Measurements from ENCODE around the gene KDM4C. TPM values are rescaled to one million over a fixed set of nuclear protein-coding genes. Genes with fewer than 3 reads are reported as not detected.

KDM4C gene
- total RNA-seq, 1 experiment from 2014 or later = 4.8 TPM

GRCh38 chr9:7081065-7081600 lies 323.4 kb downstream of the KDM4C start:
- DNase-seq (ENCODE audit: low spot score) = no peak
- no peak overlapping the region for H3K4me3 ChIP-seq (ENCODE audit: low read depth, low read length, poor library complexity, severe bottlenecking)
- H3K27ac ChIP-seq (ENCODE audit: low read depth, low read length, poor library complexity, severe bottlenecking) = no peak overlapping the region
- ChIA-PET CTCF (no interaction called here), POLR2A (ENCODE audit: low non-redundant PET) (no interaction called here)
- no peaks in the 10 kb centered on the region for H3K4me1 ChIP-seq (ENCODE audit: insufficient read depth, low read length, poor library complexity, severe bottlenecking)
- H3K27me3 ChIP-seq (replicated peaks; ENCODE audit: insufficient read depth, low read depth, low read length, poor library complexity) = no peaks in the 10 kb centered on the region
- BruUV-seq (replicated peaks) = no TSS peak
- H3K9me3 ChIP-seq (ENCODE audit: low read depth, low read length, poor library complexity, severe bottlenecking) = no peaks in the 10 kb centered on the region
- no peaks in the 10 kb centered on the region for H3K36me3 ChIP-seq (ENCODE audit: insufficient read depth, low read length, poor library complexity, severe bottlenecking)
- TF ChIP-seq EZH2 (IDR thresholded peaks at IDR 0.05; ENCODE audit: borderline replicate concordance, low read depth, low read length, poor library complexity, severe bottlenecking) = no peak
- no peak for TF ChIP-seq CTCF (conservative IDR thresholded peaks at IDR 0.05; ENCODE audit: low read depth, low read length)
- intact Hi-C loops (cut with micrococcal nuclease; ENCODE audit: unreplicated experiment) = no loop called here

- TF ChIP-seq CTCF (conservative IDR thresholded peaks at IDR 0.05; ENCODE audit: low read depth, low read length) (no peak), EZH2 (IDR thresholded peaks at IDR 0.05; ENCODE audit: borderline replicate concordance, low read depth, low read length, poor library complexity, severe bottlenecking) (no peak)
- H3K4me3 ChIP-seq (ENCODE audit: low read depth, low read length, poor library complexity, severe bottlenecking) = no peak overlapping the region
- intact Hi-C loops (cut with micrococcal nuclease; ENCODE audit: unreplicated experiment) = no loop called here
- ChIA-PET POLR2A (ENCODE audit: low non-redundant PET) (no interaction called here), CTCF (no interaction called here)
- no TSS peak for BruUV-seq (replicated peaks)
- no peak overlapping the region for H3K27ac ChIP-seq (ENCODE audit: low read depth, low read length, poor library complexity, severe bottlenecking)
- no peak for DNase-seq (ENCODE audit: low spot score)
- no peaks in the 10 kb centered on the region for H3K9me3 ChIP-seq (ENCODE audit: low read depth, low read length, poor library complexity, severe bottlenecking)
- peaks cover 5% of the 10 kb centered on the region for H3K4me1 ChIP-seq (ENCODE audit: insufficient read depth, low read length, poor library complexity, severe bottlenecking)
- no peaks in the 10 kb centered on the region for H3K27me3 ChIP-seq (replicated peaks; ENCODE audit: insufficient read depth, low read depth, low read length, poor library complexity)
- H3K36me3 ChIP-seq (ENCODE audit: insufficient read depth, low read length, poor library complexity, severe bottlenecking) = no peaks in the 10 kb centered on the region
Observed at GRCh38 chr9:7083192-7083591, 325.4 kb downstream of the KDM4C start.

- TF ChIP-seq CTCF (conservative IDR thresholded peaks at IDR 0.05; ENCODE audit: low read depth, low read length) = no peak
- no peak for TF ChIP-seq EZH2 (IDR thresholded peaks at IDR 0.05; ENCODE audit: borderline replicate concordance, low read depth, low read length, poor library complexity, severe bottlenecking)
- intact Hi-C loops (cut with micrococcal nuclease; ENCODE audit: unreplicated experiment) = no loop called here
- Histone ChIP-seq H3K27ac (ENCODE audit: low read depth, low read length, poor library complexity, severe bottlenecking) (no peak overlapping the region), H3K4me1 (ENCODE audit: insufficient read depth, low read length, poor library complexity, severe bottlenecking) (peaks cover 19% of the 10 kb centered on the region), H3K36me3 (ENCODE audit: insufficient read depth, low read length, poor library complexity, severe bottlenecking) (no peaks in the 10 kb centered on the region), H3K27me3 (replicated peaks; ENCODE audit: insufficient read depth, low read depth, low read length, poor library complexity) (no peaks in the 10 kb centered on the region), H3K9me3 (ENCODE audit: low read depth, low read length, poor library complexity, severe bottlenecking) (no peaks in the 10 kb centered on the region), H3K4me3 (ENCODE audit: low read depth, low read length, poor library complexity, severe bottlenecking) (no peak overlapping the region)
- CTCF ChIA-PET = no interaction called here
- no peak for DNase-seq (ENCODE audit: low spot score)
- BruUV-seq (replicated peaks) = no TSS peak
- POLR2A ChIA-PET (ENCODE audit: low non-redundant PET) = no interaction called here
Observed at GRCh38 chr9:7085357-7085756, 327.6 kb downstream of the KDM4C start.
